Dedifferentiated amniotic fluid mesenchymal stem cell (primary cell): ENCODE results near the gene CDC20.

ENCODE experiments used
- DNase-seq: peaks from one replicate; pipeline ENCODE4 v3.0.0-alpha.2; 2016; ENCODE audit errors: extremely low spot score

Gene CDC20

GRCh38 chr1:43358746-43359693, at the start of gene CDC20:
TSS of gene CDC20 (plus strand) at chr1:43358981. CDS start at chr1:43359216, 235 bp downstream.
- peak; percentile 98 for DNase-seq

DNA sequence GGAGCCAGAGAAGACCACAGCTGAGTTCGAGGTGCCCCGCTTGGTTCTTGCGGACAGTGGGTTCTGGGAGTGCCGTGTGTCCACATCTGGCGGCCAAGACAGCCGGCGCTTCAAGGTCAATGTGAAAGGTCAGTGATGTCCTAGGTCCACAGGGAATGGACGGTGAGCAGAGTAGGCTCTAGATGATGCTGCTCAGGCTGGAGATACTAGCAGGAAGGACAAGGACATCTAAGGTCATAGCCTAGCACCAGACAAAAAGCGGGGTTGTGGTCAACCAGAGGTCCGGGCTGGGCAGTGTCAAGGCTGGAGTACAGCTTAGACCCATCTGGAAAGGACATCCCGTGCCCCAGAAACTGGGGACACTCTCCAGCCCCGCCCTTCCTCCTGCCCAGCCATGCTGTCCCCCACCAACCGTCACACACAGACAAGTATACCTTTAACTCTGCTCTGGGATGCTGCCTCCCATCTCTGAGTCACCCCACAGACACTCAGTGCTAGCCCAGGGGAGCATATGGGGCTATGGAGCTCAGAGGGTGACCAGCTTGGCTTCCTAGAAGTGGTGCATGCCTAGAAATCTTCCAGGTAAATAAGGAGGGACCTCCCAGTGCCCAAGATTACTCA, 49.3 kb upstream of the CDC20 start:
- no peak for DNase-seq

GRCh38 chr1:43311521-43311920, 47.3 kb upstream of the CDC20 start:
- DNase-seq: no peak

GRCh38 chr1:43312212-43312623, 46.6 kb upstream of the CDC20 start:
- DNase-seq: no peak

- no peak for DNase-seq
These were observed 45.9 kb upstream of the CDC20 start for GRCh38 chr1:43312663-43313515.

DNA sequence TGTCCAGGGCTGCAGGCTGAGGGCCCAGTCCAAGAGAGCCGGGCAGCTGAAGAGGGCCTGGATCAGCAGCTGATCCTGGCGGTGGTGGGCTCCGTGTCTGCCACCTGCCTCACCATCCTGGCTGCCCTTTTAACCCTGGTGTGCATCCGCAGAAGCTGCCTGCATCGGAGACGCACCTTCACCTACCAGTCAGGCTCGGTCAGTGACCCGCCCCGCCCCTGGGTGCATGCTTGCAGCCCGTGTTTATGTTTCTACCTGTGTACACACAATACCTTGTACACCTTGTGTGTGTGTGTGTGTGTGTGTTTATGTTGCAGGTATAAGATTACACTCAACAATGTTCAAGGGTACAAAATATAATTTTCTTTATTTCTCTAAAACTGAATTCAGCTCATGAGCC, 45.0 kb upstream of the CDC20 start:
- no peak for DNase-seq

GRCh38 chr1:43314233-43314632, 44.5 kb upstream of the CDC20 start:
- DNase-seq: no peak

DNA sequence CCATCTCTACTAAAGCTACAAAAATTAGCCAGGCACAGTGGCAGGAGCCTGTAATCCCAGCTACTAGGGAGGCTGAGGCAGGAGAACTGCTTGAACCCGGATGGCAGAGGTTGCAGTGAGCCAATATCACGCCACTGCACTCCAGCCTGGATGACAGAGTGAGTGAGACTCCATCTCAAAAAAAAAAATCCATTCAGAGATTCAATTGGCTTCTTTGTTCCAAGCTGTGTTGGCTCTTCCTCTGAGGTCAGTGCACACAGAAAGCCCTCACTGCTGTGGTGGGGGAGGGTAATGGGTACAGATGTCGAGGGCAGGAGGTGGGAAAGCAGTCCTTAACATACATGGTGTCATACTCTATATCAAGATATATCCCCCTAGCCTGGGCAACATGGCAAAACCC, 43.3 kb upstream of the CDC20 start:
- DNase-seq: no peak

DNA sequence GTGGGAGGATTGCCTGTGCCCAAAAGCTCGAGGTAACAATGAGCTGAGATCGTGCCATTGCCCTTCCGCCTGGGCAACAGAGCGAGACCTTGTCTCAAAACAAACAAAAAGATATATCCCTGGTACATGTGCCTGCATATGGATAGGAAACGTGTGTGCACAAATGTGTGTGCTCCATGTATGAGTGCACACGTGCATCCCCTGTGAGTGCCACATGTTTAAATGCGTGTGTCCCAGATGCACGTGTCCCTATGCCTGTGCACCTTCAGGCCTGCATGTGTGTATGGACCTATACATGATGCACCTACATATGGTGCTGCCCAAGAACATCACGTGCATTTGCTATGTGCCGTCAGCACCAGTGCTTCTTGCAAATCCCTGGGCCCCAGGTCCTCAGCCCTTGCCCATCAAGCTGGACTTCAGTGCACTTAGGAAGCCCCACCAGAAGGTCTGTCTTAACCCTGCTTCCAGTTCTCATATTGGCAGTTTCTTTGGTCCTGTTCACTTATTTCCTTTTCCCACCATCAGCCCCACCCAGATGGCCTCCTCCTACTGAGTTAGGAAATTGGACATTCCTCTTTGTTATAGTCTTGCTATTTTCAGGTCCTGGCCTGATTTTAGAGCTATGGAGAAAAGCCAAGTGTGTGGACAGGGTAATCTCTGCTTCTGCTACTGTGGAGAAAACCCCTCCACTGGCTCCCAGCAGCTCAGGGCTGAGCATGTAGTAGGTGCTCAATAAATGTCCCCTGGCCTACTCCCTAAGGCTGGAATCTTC, 42.6 kb upstream of the CDC20 start:
- no peak for DNase-seq

DNA sequence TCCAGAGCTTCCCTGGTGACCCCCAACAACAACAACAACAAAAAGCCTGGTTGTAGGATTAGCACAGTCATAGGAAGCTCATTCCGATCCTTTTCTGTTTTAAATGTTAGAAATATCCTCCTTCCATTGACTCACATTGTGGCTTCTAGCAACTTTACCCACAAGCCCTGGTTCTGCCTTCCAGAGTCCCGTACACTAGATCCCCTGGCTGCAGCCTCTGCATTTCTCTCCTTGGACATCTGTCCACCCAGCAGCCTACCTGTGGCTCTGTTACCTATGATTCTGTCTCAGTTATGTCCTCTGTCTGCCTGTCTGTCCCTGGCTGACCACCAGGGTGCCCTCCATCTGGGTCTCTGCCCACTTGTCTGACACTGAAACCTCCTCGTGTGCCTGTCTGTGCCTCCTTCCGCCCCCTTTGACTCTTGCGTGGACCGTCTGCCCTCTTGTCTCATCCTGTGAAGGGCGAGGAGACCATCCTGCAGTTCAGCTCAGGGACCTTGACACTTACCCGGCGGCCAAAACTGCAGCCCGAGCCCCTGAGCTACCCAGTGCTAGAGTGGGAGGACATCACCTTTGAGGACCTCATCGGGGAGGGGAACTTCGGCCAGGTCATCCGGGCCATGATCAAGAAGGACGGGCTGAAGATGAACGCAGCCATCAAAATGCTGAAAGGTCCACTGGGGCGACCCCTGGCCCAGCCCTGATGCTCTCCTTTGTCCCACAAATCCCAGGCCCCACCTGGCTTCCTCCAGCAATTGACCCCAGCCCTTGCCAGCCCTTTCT, 41.9 kb upstream of the CDC20 start:
- DNase-seq: no peak

DNA sequence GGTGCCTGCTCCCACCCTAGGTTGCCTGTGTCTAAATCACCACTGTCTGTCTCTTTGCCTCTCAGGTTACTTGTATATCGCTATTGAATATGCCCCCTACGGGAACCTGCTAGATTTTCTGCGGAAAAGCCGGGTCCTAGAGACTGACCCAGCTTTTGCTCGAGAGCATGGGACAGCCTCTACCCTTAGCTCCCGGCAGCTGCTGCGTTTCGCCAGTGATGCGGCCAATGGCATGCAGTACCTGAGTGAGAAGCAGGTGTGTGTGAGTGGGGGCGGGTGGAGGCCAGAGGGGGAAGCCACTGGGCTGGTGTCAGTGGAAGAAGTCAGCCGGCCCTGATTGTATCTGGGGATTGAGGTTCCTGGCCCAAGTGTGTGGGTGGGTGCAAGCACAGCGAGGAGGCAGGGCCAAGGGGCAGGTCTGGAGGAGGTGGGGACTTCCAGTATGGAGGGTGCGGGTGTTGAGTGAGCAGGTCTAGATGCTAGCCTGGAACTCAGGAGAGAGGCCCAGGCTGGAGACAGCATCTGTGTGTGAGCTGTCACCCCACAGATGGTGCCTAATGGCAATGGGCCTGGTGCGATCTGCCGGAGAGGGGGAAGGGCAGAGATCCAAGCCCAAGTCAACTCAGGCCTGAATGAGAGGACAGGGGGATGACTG, 40.8 kb upstream of the CDC20 start:
- DNase-seq: no peak

DNA sequence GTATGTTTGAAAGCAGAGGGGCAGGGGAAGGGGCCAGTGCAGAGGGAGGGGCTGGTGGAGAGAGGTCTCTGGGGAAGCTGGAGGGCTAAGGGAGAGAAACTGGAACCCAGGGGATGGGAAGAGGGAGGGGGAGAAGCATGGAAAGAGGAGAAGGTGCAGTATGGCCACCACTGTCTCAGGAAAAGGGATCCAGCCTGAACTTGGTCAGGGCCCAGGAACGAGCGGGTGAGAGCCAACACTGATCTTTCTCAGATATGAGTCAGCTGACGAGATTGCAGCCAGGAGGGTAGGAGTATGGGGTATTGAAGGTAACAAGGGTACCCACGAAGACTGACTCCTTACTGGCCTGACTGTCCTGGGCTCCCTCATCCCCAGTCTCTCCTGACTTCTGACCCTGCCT, 40.0 kb upstream of the CDC20 start:
- DNase-seq: no peak

GRCh38 chr1:43319288-43319687, 39.5 kb upstream of the CDC20 start:
- DNase-seq: no peak

DNA sequence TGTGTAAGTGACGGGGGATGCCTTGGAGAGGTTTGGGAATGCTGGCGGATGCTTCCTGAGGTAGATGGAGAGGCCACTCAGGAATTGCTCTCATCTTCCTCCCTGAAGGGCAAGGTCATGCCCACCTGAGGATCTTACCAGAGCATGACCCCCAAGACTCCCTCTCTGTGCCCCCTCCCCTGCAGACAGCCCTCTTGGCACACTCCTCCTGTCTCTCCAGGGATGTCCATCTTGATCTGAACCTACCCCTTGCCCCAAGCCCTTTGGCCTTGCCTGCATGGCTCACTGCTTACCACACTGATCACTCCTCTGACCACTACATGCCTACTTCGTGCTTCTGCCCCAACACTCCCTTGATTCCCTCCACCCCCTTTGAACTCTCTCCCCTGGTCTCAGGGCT, 39.0 kb upstream of the CDC20 start:
- no peak for DNase-seq

GRCh38 chr1:43321331-43321891, 37.4 kb upstream of the CDC20 start:
- DNase-seq: no peak

GRCh38 chr1:43322506-43322905, 36.3 kb upstream of the CDC20 start:
- DNase-seq: no peak

DNA sequence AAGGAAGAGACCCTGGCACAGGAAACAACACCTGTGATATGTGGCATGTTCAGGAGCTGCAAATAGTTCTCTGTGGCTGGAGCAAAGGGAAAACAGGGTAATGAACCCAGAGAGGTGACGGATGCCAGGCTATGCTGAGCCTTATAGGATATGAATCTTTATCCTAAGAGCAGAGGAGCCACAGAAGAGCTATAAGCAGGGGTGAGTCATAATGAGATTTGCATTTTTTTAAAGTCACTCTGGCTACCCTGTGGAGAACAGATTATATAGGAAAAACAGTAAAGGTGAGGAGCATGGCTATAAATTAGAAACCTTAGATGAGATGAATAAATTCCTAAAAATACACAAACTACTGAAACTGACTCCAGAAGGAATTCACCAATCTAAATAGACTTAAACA, 34.0 kb upstream of the CDC20 start:
- no peak for DNase-seq

- no peak for DNase-seq
These were observed 33.4 kb upstream of the CDC20 start for GRCh38 chr1:43325381-43325780.

DNA sequence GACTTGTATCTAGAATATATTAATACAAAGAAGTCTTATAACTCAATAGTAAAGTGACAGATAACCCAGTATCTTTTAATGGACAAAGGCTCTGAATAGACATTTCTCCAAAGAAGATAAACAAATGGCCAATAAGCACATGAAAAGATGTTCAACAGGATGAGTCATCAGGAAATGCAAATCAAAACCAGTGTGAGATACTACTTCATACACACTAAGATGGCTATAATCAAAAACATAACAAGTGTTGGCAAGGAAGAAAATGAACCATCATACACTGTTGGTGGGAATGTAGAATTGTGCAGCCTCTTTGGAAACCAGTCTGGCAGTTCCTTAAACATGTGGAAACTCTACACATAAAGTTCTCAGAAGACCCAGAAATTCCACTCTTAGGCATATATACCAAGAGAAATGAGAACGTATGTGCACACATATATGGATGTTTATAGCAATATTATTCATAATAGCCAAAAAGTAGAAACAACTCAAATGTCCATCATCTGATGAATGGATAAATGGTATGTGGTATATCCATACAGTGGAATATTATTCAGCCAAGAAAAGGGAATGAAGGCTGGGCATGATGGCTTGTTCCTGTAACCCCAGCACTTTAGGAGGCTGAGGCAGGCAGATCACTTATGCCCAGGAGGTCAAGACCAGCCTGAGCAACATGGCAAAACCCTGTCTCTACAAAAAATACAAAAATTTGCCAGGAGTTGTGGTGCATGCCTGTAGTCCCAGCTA, 31.1 kb upstream of the CDC20 start:
- no peak for DNase-seq
